HepG2 (cell line): ENCODE measurements around the gene NFKB2. TPM values are rescaled to one million over a fixed set of nuclear protein-coding genes. Genes with fewer than 3 reads are reported as not detected.

Experiments used
- CREB1 ChIP-seq, 2 experiments: fragments of 450-650 bp in 1 of 2; IDR thresholded peaks; 2 replicates each; pipeline ENCODE4 v1.6.1; 2016 to 2017; ENCODE audit warnings: control low read depth in 1 of 2, mild to moderate bottlenecking in 1 of 2, missing compliant biosample characterization in 1 of 2, missing genetic modification characterization in 1 of 2
- HMGXB3 ChIP-seq: sonication (generic); formaldehyde crosslinking; IDR thresholded peaks from 2 replicates; pipeline ENCODE4 v1.4.0; 2020; ENCODE audit warnings: missing genetic modification reagents, borderline replicate concordance
- PAX8 ChIP-seq: sonication (generic); formaldehyde crosslinking; IDR thresholded peaks from 2 replicates; pipeline ENCODE4 v1.8.0; 2022; ENCODE audit warnings: mild to moderate bottlenecking, missing genetic modification reagents, borderline replicate concordance
- SMAD3 ChIP-seq: sonication (generic); formaldehyde crosslinking; IDR thresholded peaks from 2 replicates; pipeline ENCODE4 v1.4.0; 2020; ENCODE audit warnings: missing genetic modification reagents
- SNRNP70 ChIP-seq: fragments of 200-400 bp; formaldehyde crosslinking; IDR thresholded peaks from 2 replicates; pipeline ENCODE4 v1.6.1; 2017; ENCODE audit warnings: mild to moderate bottlenecking, low read depth, low read length, moderate library complexity
- TBX3 ChIP-seq: fragments of 450-650 bp; IDR thresholded peaks from 2 replicates; pipeline ENCODE4 v1.6.1; 2017; ENCODE audit warnings: antibody characterized with exemption, mild to moderate bottlenecking, inconsistent platforms, borderline replicate concordance
- THAP8 ChIP-seq: sonication (generic); formaldehyde crosslinking; IDR thresholded peaks from 2 replicates; pipeline ENCODE4 v1.5.1; 2020; ENCODE audit warnings: missing genetic modification reagents, mild to moderate bottlenecking, borderline replicate concordance
- ZNF17 ChIP-seq: sonication (generic); formaldehyde crosslinking; IDR thresholded peaks from 2 replicates; pipeline ENCODE4 v1.5.0; 2020; ENCODE audit warnings: mild to moderate bottlenecking, missing genetic modification reagents
- ZNF501 ChIP-seq: sonication (generic); formaldehyde crosslinking; IDR thresholded peaks from 2 replicates; pipeline ENCODE4 v1.5.1; 2020; ENCODE audit warnings: mild to moderate bottlenecking, moderate library complexity, missing genetic modification reagents
- ZZZ3 ChIP-seq: sonication (generic); formaldehyde crosslinking; IDR thresholded peaks from 2 replicates; pipeline ENCODE4 v1.4.0; 2020; ENCODE audit warnings: missing genetic modification reagents, mild to moderate bottlenecking, borderline replicate concordance
- polyA plus RNA-seq, 8 experiments: library from polyadenylated mRNA; depleted of rRNA in 3 of 8; stranded (reverse) in 7 of 8; unstranded in 1 of 8; fragments of >200 nt; fragmentation: Illumina TruSeq in 4 of 8; extraction: Trizol in 4 of 8; gene quantifications; 2 replicates each; pipeline versions ENCODE4 v1.2.1 to v1.2.3, GENCODE V29; 2011 to 2016; ENCODE audit warnings: low read depth in 4 of 8, missing spikeins in 1 of 8, mixed read lengths in 1 of 8; ENCODE audit not compliant: insufficient read depth in 1 of 8
- total RNA-seq, 5 experiments: library from RNA; depleted of rRNA; stranded (reverse); fragments of >200 nt; fragmentation: Illumina TruSeq; extraction: Trizol; gene quantifications; 2 replicates each; pipeline ENCODE4 v1.2.3, GENCODE V29; 2016; ENCODE audit warnings: low read depth in 1 of 5
- TF ChIP-seq, protein P1 (sequence below): sonication (generic); formaldehyde crosslinking; IDR thresholded peaks from 2 replicates; pipeline ENCODE4 v1.4.0; 2020; ENCODE audit warnings: missing genetic modification reagents, mild to moderate bottlenecking, borderline replicate concordance
- TF ChIP-seq, protein P2 (sequence below): sonication (generic); formaldehyde crosslinking; IDR thresholded peaks from 2 replicates; pipeline ENCODE4 v1.5.1; 2020; ENCODE audit warnings: mild to moderate bottlenecking, moderate library complexity, missing genetic modification reagents
- TF ChIP-seq, protein P3 (sequence below): sonication (generic); formaldehyde crosslinking; IDR thresholded peaks from 2 replicates; pipeline ENCODE4 v1.4.0; 2020; ENCODE audit warnings: mild to moderate bottlenecking, missing genetic modification reagents, borderline replicate concordance

NFKB2 gene
- total and polyA plus RNA-seq, 2 of the 13 experiments (the other 11 are each of a cell fraction or from before 2014, with no cell fraction given): 7.7 to 12.5 TPM

DNA sequence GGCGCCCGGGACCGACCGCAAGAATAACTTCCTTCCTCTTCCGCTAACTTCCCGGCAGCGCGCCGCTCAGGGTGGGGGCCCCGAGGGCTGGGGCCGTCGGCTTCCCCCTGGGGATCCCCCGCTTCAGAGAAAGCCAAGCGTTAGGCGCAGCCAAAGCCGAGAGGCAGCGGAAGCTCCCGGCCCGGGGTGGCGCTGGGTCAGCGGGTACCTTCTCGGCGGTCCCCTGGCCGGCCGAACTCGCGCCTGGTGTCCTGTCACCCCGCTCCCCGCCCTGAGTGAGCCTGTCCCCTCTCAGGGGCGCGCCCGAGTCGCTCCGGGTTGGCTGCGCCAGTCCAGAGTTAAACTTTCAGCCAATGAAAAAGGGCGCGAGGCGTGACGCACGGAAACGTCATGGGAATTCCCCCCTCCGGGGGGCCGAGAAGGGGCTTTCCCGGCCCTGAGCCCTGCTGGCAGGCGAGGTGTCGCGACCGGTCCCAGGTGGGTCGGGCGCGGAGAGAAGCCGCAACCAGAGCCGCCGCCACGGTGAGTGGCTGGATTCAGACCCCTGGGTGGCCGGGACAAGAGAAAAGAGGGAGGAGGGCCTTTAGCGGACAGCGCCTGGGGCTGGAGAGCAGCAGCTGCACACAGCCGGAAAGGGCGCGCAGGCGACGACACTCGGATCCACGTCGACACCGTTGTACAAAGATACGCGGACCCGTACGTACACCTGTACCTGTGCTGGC is 1.3 kb upstream of the NFKB2 start (continued):
- TF ChIP-seq, protein P1, sequence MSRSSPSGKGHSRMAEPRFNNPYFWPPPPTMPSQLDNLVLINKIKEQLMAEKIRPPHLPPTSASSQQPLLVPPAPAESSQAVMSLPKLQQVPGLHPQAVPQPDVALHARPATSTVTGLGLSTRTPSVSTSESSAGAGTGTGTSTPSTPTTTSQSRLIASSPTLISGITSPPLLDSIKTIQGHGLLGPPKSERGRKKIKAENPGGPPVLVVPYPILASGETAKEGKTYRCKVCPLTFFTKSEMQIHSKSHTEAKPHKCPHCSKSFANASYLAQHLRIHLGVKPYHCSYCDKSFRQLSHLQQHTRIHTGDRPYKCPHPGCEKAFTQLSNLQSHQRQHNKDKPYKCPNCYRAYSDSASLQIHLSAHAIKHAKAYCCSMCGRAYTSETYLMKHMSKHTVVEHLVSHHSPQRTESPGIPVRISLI (CRISPR knock-in tag): peak; percentile 46
- TF ChIP-seq SNRNP70: no peak
- 0 out of 2 replicates have a peak, but pooled peaks have one; percentile 55 for TF ChIP-seq ZNF17 (CRISPR knock-in tag)
- TF ChIP-seq THAP8 (CRISPR knock-in tag): no peak
- TF ChIP-seq, protein P2, sequence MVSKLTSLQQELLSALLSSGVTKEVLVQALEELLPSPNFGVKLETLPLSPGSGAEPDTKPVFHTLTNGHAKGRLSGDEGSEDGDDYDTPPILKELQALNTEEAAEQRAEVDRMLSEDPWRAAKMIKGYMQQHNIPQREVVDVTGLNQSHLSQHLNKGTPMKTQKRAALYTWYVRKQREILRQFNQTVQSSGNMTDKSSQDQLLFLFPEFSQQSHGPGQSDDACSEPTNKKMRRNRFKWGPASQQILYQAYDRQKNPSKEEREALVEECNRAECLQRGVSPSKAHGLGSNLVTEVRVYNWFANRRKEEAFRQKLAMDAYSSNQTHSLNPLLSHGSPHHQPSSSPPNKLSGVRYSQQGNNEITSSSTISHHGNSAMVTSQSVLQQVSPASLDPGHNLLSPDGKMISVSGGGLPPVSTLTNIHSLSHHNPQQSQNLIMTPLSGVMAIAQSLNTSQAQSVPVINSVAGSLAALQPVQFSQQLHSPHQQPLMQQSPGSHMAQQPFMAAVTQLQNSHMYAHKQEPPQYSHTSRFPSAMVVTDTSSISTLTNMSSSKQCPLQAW (CRISPR knock-in tag): peak; percentile 15; the same call in 1 of the 2 replicates
- TF ChIP-seq TBX3: peak; percentile 10; the same call in 1 of the 2 replicates
- TF ChIP-seq PAX8 (CRISPR knock-in tag): 0 out of 2 replicates have a peak, but pooled peaks have one; percentile 57
- no peak for TF ChIP-seq HMGXB3
- peak; percentile 85; the same call in 1 of the 2 replicates for TF ChIP-seq ZNF501 (CRISPR knock-in tag)
- TF ChIP-seq ZZZ3 (CRISPR knock-in tag): no peak; the same call in 1 of the 2 replicates
- TF ChIP-seq SMAD3 (CRISPR knock-in tag): peak; percentile 53
- TF ChIP-seq, protein P3, sequence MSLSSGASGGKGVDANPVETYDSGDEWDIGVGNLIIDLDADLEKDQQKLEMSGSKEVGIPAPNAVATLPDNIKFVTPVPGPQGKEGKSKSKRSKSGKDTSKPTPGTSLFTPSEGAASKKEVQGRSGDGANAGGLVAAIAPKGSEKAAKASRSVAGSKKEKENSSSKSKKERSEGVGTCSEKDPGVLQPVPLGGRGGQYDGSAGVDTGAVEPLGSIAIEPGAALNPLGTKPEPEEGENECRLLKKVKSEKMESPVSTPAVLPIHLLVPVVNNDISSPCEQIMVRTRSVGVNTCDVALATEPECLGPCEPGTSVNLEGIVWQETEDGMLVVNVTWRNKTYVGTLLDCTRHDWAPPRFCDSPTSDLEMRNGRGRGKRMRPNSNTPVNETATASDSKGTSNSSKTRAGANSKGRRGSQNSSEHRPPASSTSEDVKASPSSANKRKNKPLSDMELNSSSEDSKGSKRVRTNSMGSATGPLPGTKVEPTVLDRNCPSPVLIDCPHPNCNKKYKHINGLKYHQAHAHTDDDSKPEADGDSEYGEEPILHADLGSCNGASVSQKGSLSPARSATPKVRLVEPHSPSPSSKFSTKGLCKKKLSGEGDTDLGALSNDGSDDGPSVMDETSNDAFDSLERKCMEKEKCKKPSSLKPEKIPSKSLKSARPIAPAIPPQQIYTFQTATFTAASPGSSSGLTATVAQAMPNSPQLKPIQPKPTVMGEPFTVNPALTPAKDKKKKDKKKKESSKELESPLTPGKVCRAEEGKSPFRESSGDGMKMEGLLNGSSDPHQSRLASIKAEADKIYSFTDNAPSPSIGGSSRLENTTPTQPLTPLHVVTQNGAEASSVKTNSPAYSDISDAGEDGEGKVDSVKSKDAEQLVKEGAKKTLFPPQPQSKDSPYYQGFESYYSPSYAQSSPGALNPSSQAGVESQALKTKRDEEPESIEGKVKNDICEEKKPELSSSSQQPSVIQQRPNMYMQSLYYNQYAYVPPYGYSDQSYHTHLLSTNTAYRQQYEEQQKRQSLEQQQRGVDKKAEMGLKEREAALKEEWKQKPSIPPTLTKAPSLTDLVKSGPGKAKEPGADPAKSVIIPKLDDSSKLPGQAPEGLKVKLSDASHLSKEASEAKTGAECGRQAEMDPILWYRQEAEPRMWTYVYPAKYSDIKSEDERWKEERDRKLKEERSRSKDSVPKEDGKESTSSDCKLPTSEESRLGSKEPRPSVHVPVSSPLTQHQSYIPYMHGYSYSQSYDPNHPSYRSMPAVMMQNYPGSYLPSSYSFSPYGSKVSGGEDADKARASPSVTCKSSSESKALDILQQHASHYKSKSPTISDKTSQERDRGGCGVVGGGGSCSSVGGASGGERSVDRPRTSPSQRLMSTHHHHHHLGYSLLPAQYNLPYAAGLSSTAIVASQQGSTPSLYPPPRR: peak; percentile 65
- TF ChIP-seq CREB1 (IDR thresholded peaks at IDR 0.05): peak; percentile 96
- peak; percentile 98 for TF ChIP-seq CREB1 (CRISPR knock-in tag; IDR thresholded peaks at IDR 0.05)
